IMR-90 (cell line): Measurements from ENCODE around the gene TRPM1. TPM values are rescaled to one million over a fixed set of nuclear protein-coding genes. Genes with fewer than 3 reads are reported as not detected.

ENCODE experiments used
- ATAC-seq: fragments of 200-7000 bp; cut with Tn5 transposase; 2 replicates; pipeline ENCODE4 v1.9.1; 2020; ENCODE audit warnings: low read depth, mild to moderate bottlenecking, moderate library complexity
- BruUV-seq: library from RNA; stranded (reverse); fragments of 400-500 nt; replicated peaks from 2 replicates; lab custom pipeline; 2021; lab: Mats Ljungman, UMichigan
- CTCF ChIA-PET: fragments of 300-600 bp; formaldehyde crosslinking; extraction: SDS; loops from one replicate; lab custom pipeline; 2021; ENCODE audit warnings: antibody characterized with exemption; lab: Yijun Ruan, JAX
- POLR2A ChIA-PET: fragments of 300-600 bp; sonication (Branson Sonifier 250); formaldehyde crosslinking; loops from one replicate; lab custom pipeline; 2022; ENCODE audit warnings: antibody characterized with exemption; ENCODE audit not compliant: unreplicated experiment; lab: Charles Lee
- DNase-seq: peaks from one replicate; pipeline ENCODE4 v3.0.0; 2013
- H2AFZ ChIP-seq: replicated peaks from 2 replicates; pipeline ENCODE3; 2013; ENCODE audit warnings: low read length, mild to moderate bottlenecking; ENCODE audit not compliant: poor library complexity
- H2AK5ac ChIP-seq: 2 replicates; pipeline ENCODE4 v1.6.1; 2013; ENCODE audit warnings: low read depth, low read length, inconsistent platforms
- H2AK9ac ChIP-seq: replicated peaks from 2 replicates; pipeline ENCODE3; 2013; ENCODE audit warnings: mild to moderate bottlenecking, low read depth, low read length, moderate library complexity; ENCODE audit not compliant: poor library complexity
- H2BK120ac ChIP-seq: 2 replicates; pipeline ENCODE4 v1.6.1; 2013; ENCODE audit warnings: low read depth, low read length, inconsistent platforms
- H2BK15ac ChIP-seq: 3 replicates; pipeline ENCODE4 v1.6.1; 2013; ENCODE audit warnings: low read depth, low read length, inconsistent platforms
- H2BK20ac ChIP-seq: 2 replicates; pipeline ENCODE4 v1.6.1; 2013; ENCODE audit warnings: low read depth, mild to moderate bottlenecking, inconsistent platforms, low read length, moderate library complexity
- H2BK5ac ChIP-seq: 2 replicates; pipeline ENCODE4 v1.6.1; 2013; ENCODE audit warnings: mild to moderate bottlenecking, low read depth, low read length, inconsistent platforms; ENCODE audit not compliant: poor library complexity, severe bottlenecking
- H3K14ac ChIP-seq: replicated peaks from 2 replicates; pipeline ENCODE4 v1.6.1; 2013; ENCODE audit warnings: low read depth, low read length, inconsistent platforms
- H3K18ac ChIP-seq: 2 replicates; pipeline ENCODE4 v1.6.1; 2013; ENCODE audit warnings: low read depth, low read length, control low read depth
- H3K23ac ChIP-seq: 2 replicates; pipeline ENCODE4 v1.6.1; 2013; ENCODE audit warnings: low read depth, low read length, inconsistent platforms
- H3K27ac ChIP-seq: 2 replicates; pipeline ENCODE4 v1.5.1; 2013; ENCODE audit warnings: mild to moderate bottlenecking, control low read depth, low read length; ENCODE audit not compliant: insufficient read depth
- H3K27me3 ChIP-seq: 2 replicates; pipeline ENCODE4 v1.6.1; 2013; ENCODE audit warnings: low read length; ENCODE audit not compliant: control insufficient read depth, insufficient read depth
- H3K36me3 ChIP-seq: 2 replicates; pipeline ENCODE4 v1.6.1; 2013; ENCODE audit warnings: low read length, mixed read lengths; ENCODE audit not compliant: control insufficient read depth, insufficient read depth
- H3K4ac ChIP-seq: 2 replicates; pipeline ENCODE4 v1.6.1; 2013; ENCODE audit warnings: low read depth, low read length, inconsistent platforms
- H3K4me1 ChIP-seq: 2 replicates; pipeline ENCODE4 v1.6.1; 2013; ENCODE audit warnings: low read length, mixed read lengths; ENCODE audit not compliant: control insufficient read depth, insufficient read depth
- H3K4me2 ChIP-seq: 2 replicates; pipeline ENCODE4 v1.6.1; 2013; ENCODE audit warnings: low read depth, mild to moderate bottlenecking, control low read depth, low read length, moderate library complexity
- H3K4me3 ChIP-seq: 2 replicates; pipeline ENCODE4 v1.5.1; 2013; ENCODE audit warnings: low read depth, mild to moderate bottlenecking, control low read depth, low read length, moderate library complexity; ENCODE audit not compliant: insufficient read depth
- H3K56ac ChIP-seq: 2 replicates; pipeline ENCODE4 v1.6.1; 2013; ENCODE audit warnings: low read length, inconsistent platforms; ENCODE audit not compliant: insufficient read depth; ENCODE audit errors: extremely low read depth
- H3K79me1 ChIP-seq, 2 experiments: 2 replicates each; pipeline ENCODE4 v1.6.1; 2013; ENCODE audit warnings: low read length in 2 of 2, inconsistent platforms in 1 of 2, low read depth in 1 of 2
- H3K9ac ChIP-seq: 2 replicates; pipeline ENCODE4 v1.6.1; 2013; ENCODE audit warnings: low read depth, low read length, control low read depth
- H3K9me1 ChIP-seq: 2 replicates; pipeline ENCODE4 v1.6.1; 2013; ENCODE audit warnings: low read length, inconsistent platforms; ENCODE audit not compliant: insufficient read depth
- H3K9me3 ChIP-seq: 2 replicates; pipeline ENCODE4 v1.6.1; 2013; ENCODE audit warnings: low read length; ENCODE audit not compliant: control insufficient read depth, insufficient read depth
- H4K20me1 ChIP-seq: 2 replicates; pipeline ENCODE4 v1.6.1; 2013; ENCODE audit warnings: low read length, inconsistent platforms; ENCODE audit not compliant: insufficient read depth
- H4K5ac ChIP-seq: 2 replicates; pipeline ENCODE4 v1.6.1; 2013; ENCODE audit warnings: mild to moderate bottlenecking, low read depth, low read length, control low read depth
- H4K8ac ChIP-seq, 2 experiments: 2 replicates each; pipeline ENCODE4 v1.6.1; 2013; ENCODE audit warnings: low read depth in 2 of 2, low read length in 2 of 2, control low read depth in 1 of 2, inconsistent platforms in 1 of 2
- H4K91ac ChIP-seq: 2 replicates; pipeline ENCODE4 v1.6.1; 2013; ENCODE audit warnings: low read depth, low read length, inconsistent platforms; ENCODE audit not compliant: insufficient read depth
- BHLHE40 ChIP-seq: fragments of 150-350 bp; IDR thresholded peaks from 2 replicates; pipeline ENCODE4 v1.6.1; 2016; ENCODE audit warnings: mild to moderate bottlenecking, low read depth, low read length
- CEBPB ChIP-seq: IDR thresholded peaks from 2 replicates; pipeline ENCODE4 v1.6.1; 2012; ENCODE audit warnings: low read depth, low read length, improper control_type of control experiment
- CHD1 ChIP-seq: IDR thresholded peaks from 2 replicates; pipeline ENCODE4 v1.6.1; 2012; ENCODE audit warnings: low read depth, low read length, improper control_type of control experiment
- CTCF ChIP-seq: conservative IDR thresholded peaks from 2 replicates; pipeline ENCODE4 v1.5.1; 2012; ENCODE audit warnings: mild to moderate bottlenecking, low read depth, low read length, improper control_type of control experiment
- FOS ChIP-seq: fragments of 150-350 bp; IDR thresholded peaks from 2 replicates; pipeline ENCODE4 v1.6.1; 2016; ENCODE audit warnings: low read depth, low read length
- MAFK ChIP-seq: IDR thresholded peaks from 2 replicates; pipeline ENCODE4 v1.6.1; 2012; ENCODE audit warnings: low read depth, low read length, improper control_type of control experiment
- MAZ ChIP-seq: IDR thresholded peaks from 2 replicates; pipeline ENCODE4 v1.6.1; 2012; ENCODE audit warnings: low read depth, mild to moderate bottlenecking, low read length, improper control_type of control experiment, moderate library complexity, borderline replicate concordance
- MXI1 ChIP-seq: IDR thresholded peaks from 2 replicates; pipeline ENCODE4 v1.6.1; 2012; ENCODE audit warnings: low read depth, mild to moderate bottlenecking, low read length, moderate library complexity, borderline replicate concordance
- NFE2L2 ChIP-seq: fragments of 150-350 bp; IDR thresholded peaks from 2 replicates; pipeline ENCODE4 v1.6.1; 2016; ENCODE audit warnings: low read depth, mild to moderate bottlenecking, low read length
- POLR2A ChIP-seq: IDR thresholded peaks from 2 replicates; pipeline ENCODE4 v1.6.1; 2012; ENCODE audit warnings: mild to moderate bottlenecking, low read depth, low read length
- RAD21 ChIP-seq: IDR thresholded peaks from 2 replicates; pipeline ENCODE4 v1.6.1; 2012; ENCODE audit warnings: low read length, improper control_type of control experiment
- RCOR1 ChIP-seq: IDR thresholded peaks from 2 replicates; pipeline ENCODE4 v1.6.1; 2012; ENCODE audit warnings: mild to moderate bottlenecking, low read length, improper control_type of control experiment; ENCODE audit not compliant: insufficient replicate concordance
- RFX5 ChIP-seq: IDR thresholded peaks from 2 replicates; pipeline ENCODE4 v1.8.0; 2012; ENCODE audit warnings: low read depth, mild to moderate bottlenecking, low read length, moderate library complexity
- SMC3 ChIP-seq: fragments of 150-350 bp; IDR thresholded peaks from 2 replicates; pipeline ENCODE4 v1.6.1; 2016; ENCODE audit warnings: low read depth, mild to moderate bottlenecking, antibody characterized with exemption, low read length, moderate library complexity
- USF2 ChIP-seq: fragments of 150-350 bp; IDR thresholded peaks from 2 replicates; pipeline ENCODE4 v1.6.1; 2017; ENCODE audit warnings: mild to moderate bottlenecking, antibody characterized with exemption, low read length, low read depth
- WGBS, 2 experiments: methylation state at CpG; one replicate each; pipeline versions ENCODE4 v1.1.5 to v1.1.7; 2013; ENCODE audit warnings: missing lambda C conversion rate in 2 of 2; ENCODE audit not compliant: insufficient read length in 1 of 2; ENCODE audit errors: extremely low coverage in 2 of 2; 5-methylcytosine and 5-hydroxymethylcytosine counted together
- dilution Hi-C: fragments of 300-500 bp; cut with HindIII; formaldehyde crosslinking; loops from one replicate; pipeline ENCODE4 v1.14.3; 2018; ENCODE audit warnings: low sequenced_read_pairs; ENCODE audit not compliant: unreplicated experiment
- in situ Hi-C: fragments of 300-500 bp; cut with MboI; formaldehyde crosslinking; loops from 3 replicates; pipeline ENCODE4 v1.14.3; 2019; ENCODE audit warnings: low sequenced_read_pairs, inconsistent platforms, mixed read lengths
- intact Hi-C: fragments of 100-400 bp; cut with micrococcal nuclease; formaldehyde crosslinking; loops from 2 replicates; pipeline ENCODE4 v1.10.0; 2022
- polyA plus RNA-seq, 3 experiments: library from polyadenylated mRNA; depleted of rRNA; stranded (reverse); fragments of >200 nt; gene quantifications; 2 replicates each; pipeline ENCODE4 v1.2.3, GENCODE V29; 2012; ENCODE audit warnings: low replicate concordance in 1 of 3
- total RNA-seq: library from RNA; depleted of rRNA; stranded (reverse); fragments of >200 nt; gene quantifications from 2 replicates; pipeline ENCODE4 v1.2.3, GENCODE V29; 2012
- TF ChIP-seq, protein P1 (sequence below): fragments of 150-350 bp; IDR thresholded peaks from 2 replicates; pipeline ENCODE4 v1.6.1; 2016; ENCODE audit warnings: low read depth, mild to moderate bottlenecking, low read length, moderate library complexity, borderline replicate concordance

The TRPM1 gene
- total and polyA plus RNA-seq, 2 of the 4 experiments (the other 2 are of a cell fraction): not detected

DNA sequence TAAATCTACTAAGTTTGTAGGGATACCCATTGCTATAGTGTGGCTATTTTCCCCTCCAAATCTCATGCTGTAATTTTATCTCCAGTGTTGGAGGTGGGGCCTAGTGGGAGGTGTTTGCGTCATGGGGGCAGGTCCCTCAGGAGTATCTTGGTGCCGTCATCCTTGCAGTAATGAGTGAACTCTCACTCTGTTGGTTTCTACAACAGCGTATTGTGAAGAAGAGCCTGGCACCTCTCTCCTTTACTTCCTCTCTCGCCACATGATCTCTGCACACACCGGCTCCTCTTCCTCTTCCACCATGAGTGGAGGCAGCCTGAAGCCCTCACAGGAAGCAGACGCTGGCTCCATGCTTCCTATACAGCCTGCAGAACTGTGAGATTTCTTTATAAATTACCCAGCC, 34.0 kb upstream of the TRPM1 start:
- Histone ChIP-seq H2BK15ac (no peak overlapping the region), H3K18ac (no peak overlapping the region), H3K9me3 (peaks cover 2% of the 10 kb centered on the region; the same call in 1 of the 2 replicates), H3K14ac (no peak overlapping the region), H3K27ac (no peak overlapping the region), H3K4me3 (no peak overlapping the region), H3K79me1 (no peaks in the 10 kb centered on the region), H4K8ac (no peak overlapping the region), H2AFZ (no peak overlapping the region), H4K5ac (no peak overlapping the region), H3K27me3 (peaks cover 24% of the 10 kb centered on the region), H2BK5ac (no peak overlapping the region), H3K4ac (no peak overlapping the region), H3K56ac (no peak overlapping the region), H3K9ac (no peak overlapping the region), H2AK5ac (no peak overlapping the region), H3K9me1 (no peaks in the 10 kb centered on the region), H4K20me1 (no peaks in the 10 kb centered on the region), H2BK120ac (no peak overlapping the region), H3K4me1 (no peaks in the 10 kb centered on the region; the same call in 1 of the 2 replicates), H2AK9ac (no peak overlapping the region), H3K4me2 (no peak overlapping the region), H4K91ac (no peak overlapping the region), H3K23ac (no peak overlapping the region), H3K36me3 (no peaks in the 10 kb centered on the region), H2BK20ac (no peak overlapping the region)
- 80% methylated on average over 2 of the region's 6 CpGs; no CpG with 5 or more reads in 1 of the 2 experiments for WGBS, 2 experiments
- BruUV-seq: no TSS peak
- POLR2A ChIA-PET: no interaction called here
- TF ChIP-seq, protein P1, sequence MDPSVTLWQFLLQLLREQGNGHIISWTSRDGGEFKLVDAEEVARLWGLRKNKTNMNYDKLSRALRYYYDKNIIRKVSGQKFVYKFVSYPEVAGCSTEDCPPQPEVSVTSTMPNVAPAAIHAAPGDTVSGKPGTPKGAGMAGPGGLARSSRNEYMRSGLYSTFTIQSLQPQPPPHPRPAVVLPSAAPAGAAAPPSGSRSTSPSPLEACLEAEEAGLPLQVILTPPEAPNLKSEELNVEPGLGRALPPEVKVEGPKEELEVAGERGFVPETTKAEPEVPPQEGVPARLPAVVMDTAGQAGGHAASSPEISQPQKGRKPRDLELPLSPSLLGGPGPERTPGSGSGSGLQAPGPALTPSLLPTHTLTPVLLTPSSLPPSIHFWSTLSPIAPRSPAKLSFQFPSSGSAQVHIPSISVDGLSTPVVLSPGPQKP: no peak
- no peak for TF ChIP-seq CHD1
- no peak for TF ChIP-seq RFX5
- no peak for TF ChIP-seq BHLHE40
- no peak for TF ChIP-seq RCOR1
- TF ChIP-seq MAZ: no peak
- TF ChIP-seq CEBPB: no peak
- TF ChIP-seq USF2: no peak
- TF ChIP-seq SMC3: no peak
- TF ChIP-seq MAFK: no peak
- no peak for TF ChIP-seq FOS
- TF ChIP-seq MXI1: no peak
- no peak for TF ChIP-seq NFE2L2
- no peak for TF ChIP-seq CTCF
- no peak for TF ChIP-seq RAD21
- TF ChIP-seq POLR2A: no peak
- ATAC-seq (no peak), DNase-seq (no peak)
- intact Hi-C loops: no loop called here
- CTCF ChIA-PET: no interaction called here
- dilution Hi-C loops: no loop called here
- in situ Hi-C loops: no loop called here
